Amniotic stem cell (primary cell): Measurements from ENCODE around the gene DPP4.
"Not testable (repeated sequence)": the region's sequence is repeated elsewhere in the genome, so short reads cannot be mapped to it uniquely, and the experiment has no call there.

ENCODE experiments used
- DNase-seq: peaks from one replicate; lab custom pipeline; 2025; lab: John Stamatoyannopoulos, UW

DPP4 gene

DNA sequence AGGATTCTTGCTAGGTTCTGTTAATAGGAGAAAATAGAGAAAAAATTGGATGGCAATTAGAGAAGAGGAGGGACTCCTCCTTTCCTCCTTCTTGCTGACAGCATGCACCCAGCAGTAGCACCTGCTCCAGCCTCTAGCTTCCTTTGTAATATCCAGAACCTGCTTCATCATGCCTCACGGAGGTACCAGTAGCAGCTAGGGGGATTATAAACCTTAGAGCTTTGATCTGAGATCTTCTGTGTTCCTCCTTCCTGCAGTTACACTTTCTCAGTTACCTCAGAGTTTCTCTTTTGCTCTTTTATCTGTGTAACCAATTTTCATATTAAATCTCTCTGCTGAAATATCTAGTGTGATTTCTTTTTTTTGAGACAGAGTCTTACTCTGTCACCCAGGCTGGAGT, 16.6 kb downstream of the DPP4 start:
- no peak for DNase-seq

DNA sequence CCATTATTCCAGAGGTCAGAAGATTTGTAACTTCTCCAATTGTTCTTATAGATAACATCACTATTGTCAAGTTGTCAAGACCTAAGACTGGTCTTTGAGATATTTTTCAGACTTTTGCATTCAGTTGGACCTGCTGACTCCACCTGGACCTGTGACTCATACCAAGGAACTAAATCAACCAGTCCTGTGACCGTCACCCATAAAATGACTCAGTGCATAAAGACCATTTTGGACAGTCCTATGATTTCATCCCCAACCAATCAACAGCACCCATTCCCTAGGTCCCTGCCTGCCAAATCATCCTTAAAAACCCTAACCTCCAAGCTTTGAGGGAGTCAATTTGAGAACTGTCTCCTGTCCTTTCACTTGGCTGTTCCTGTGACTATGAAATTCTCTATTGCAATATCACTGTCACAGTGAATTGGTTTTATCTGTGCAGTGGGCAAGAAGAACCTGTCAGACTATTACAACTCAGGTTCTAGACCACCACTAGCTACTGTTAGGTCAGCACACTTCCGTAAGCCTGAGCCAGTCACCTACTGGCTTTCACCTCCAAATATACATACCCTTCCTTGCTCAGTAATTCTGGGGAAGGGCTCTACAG, 17.1 kb downstream of the DPP4 start:
- DNase-seq = no peak

DNA sequence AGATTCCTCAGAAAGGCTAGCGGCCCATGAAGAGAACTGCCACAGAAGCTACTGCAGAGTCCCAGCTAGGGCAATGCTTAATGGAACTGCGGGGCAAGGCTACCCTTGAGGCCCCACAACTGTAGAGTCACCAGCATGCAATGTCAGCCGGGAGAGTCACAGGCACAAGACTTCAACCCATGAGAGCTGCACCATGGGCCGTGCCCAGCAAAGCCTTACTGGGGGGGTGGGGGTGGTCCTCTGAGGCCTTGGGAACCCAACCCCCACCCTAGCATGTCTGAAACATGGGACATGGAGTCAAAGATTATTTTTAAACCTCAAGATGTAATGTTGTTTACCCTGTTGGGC, 20.2 kb downstream of the DPP4 start:
- DNase-seq = no peak

DNA sequence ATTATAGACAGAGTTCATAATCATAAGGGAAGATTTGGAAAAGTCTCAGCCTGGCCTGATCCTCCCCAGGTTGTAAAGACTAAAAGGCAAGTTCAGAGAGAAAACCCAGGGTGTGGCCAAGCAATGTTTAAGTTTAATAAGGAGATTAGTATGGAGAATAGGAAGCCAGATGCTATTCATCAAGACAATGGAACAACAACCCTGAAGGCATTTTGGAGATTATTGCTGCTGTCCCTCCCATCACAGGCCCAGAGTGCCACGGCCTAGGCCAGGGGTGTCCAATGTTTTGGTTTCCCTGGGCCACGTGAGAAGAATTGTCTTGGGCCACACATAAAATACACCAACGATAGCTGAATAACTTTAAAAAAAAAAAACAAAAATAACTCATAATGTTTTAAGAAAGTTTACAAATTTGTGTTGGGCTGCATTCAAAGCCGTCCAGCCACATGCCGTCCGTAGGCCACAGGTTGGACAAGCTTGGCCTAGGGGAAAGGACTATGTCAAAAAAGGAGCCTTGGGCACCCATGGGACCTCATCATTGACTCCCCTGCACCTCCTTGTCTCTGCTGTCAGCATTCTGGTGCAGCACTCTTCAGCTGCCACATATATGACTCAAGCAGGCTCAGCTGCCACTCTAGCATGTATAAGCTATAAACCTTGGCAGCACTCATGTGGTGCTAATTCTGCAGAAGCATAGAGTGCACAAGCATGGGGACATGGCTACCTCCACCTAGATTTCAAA, 20.8 kb downstream of the DPP4 start:
- DNase-seq = no peak

DNA sequence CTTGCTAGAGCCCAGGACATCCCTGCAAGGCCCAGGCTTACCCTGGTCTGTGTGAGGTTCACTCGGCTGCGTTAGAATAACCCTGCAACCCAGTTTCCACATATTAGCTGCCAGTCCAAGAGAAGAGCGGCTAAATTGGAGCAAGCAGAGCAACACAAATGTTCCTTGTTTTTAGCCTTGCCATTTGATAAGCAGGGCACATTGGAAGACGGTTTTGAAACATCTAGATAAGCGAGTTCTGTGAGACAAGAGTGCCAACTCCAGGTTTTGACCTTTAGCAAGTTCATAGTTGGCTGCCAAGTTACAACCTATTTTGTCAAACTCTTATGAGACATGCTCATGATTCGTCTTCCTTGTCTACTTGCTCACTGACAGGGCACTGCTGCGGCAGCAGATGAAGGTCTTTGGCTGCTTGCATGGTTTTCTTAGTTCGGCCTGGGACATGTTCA, 23.5 kb downstream of the DPP4 start:
- DNase-seq = no peak

DNA sequence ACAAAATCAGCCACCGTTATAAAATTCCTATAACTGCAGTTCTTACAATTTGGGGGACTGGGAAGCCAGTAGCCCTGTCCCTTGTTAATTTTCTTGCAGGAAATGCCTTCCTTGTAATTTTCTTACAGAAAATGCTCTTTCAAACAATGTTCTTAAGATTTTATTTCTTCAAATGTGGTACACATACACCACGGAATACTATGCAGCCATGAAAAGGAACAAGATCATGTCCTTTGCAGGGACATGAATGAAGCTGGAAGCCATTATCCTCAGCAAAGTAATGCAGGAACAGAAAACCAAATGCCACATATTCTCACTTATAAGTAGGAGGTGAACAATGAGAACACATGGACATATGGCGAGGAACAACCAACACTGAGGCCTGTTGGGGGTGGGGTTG, 24.9 kb downstream of the DPP4 start:
- DNase-seq = not testable (repeated sequence)

DNA sequence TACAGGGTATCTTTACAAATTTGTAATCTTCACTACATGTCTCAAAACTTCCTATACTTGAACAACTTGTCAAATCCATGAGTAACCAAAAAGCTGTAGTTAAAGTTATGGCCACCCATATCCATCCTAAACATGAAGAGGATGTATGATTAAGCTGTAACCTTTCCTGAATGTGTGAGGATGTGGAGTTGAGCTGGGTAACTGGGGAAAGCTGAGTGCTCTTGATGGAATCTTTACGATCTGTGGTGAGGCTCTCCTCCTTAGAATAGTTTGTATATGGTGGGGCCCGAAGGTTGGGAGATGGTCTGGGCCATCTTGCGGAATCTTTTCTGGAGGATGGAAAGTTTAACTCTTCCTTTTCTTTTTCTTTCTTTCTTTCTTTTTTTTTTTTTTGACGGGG, 29.4 kb downstream of the DPP4 start:
- DNase-seq = no peak

DNA sequence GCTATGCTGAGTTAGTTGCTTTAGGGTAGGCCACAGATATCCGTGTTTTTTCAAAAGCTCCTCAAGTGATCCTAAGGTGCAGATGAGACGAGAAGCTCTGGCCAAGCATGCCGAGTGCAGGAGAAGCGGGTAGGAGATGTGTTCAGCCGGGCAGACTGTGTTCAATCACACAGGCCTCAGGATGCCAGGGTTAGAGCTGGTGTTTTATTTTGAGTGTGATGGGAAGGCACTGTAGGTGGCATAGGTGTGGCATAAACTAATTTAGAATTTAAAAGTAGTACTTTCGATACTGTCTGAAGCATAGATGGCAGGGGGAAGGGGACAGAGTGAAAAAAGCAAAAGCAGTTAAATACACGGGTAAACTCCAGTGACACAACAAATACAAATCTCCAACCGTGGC, 30.9 kb downstream of the DPP4 start:
- DNase-seq = no peak

DNA sequence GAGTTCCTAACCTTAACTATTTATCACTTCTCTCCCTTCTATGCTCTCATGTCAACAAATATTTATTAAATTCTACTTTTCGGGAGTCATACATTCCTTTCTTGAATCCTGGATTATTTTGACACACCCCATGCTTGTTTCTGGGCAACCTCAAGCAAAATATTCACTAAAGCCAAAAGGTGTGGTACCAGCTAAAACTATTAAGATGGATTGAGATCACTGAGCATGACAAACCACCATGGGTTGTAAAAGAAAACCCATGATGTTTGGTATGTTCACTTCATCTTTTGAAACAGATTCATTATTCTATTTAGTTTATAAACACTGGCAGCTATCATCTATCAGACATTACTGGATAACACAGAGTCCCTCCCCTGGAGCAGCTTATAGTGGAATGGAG, 32.5 kb downstream of the DPP4 start:
- DNase-seq = no peak

DNA sequence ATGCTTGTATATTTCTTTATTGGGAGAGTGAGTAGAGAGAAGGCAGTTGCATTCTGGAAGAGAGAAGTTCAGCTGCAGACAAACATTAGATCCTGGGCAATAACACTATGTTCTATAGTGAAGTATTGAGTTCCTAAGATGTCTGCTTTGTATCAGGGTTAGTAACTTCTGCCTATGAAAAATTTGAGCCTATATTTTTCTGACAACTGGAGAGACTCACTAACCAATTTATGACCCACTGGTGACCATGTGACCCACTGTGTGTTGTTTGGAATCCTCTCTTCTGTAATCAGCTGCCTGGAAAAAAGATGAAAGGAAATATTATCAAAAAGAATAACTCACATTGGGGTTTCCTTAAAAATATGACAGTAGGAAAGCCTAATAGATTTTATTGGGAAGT, 35.3 kb downstream of the DPP4 start:
- DNase-seq = no peak

DNA sequence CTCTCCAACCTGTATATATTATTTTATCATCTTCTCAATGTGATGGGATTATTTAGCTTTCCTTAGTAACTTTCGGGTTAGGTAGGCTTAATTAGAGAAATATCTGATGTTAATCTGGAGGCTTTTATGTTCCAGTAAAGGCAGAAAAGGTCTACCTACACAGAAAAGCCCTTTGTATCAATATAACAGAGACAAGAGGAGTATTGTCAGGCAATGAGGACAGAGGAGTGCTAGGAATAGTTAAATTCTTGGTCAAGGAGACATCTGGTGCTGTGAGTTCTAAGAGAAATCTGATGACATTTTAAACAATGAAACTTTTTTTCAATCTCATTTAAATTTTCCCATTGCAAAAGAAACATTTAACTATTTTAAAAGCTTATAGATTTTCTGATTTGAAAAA, 36.1 kb downstream of the DPP4 start:
- no peak for DNase-seq

DNA sequence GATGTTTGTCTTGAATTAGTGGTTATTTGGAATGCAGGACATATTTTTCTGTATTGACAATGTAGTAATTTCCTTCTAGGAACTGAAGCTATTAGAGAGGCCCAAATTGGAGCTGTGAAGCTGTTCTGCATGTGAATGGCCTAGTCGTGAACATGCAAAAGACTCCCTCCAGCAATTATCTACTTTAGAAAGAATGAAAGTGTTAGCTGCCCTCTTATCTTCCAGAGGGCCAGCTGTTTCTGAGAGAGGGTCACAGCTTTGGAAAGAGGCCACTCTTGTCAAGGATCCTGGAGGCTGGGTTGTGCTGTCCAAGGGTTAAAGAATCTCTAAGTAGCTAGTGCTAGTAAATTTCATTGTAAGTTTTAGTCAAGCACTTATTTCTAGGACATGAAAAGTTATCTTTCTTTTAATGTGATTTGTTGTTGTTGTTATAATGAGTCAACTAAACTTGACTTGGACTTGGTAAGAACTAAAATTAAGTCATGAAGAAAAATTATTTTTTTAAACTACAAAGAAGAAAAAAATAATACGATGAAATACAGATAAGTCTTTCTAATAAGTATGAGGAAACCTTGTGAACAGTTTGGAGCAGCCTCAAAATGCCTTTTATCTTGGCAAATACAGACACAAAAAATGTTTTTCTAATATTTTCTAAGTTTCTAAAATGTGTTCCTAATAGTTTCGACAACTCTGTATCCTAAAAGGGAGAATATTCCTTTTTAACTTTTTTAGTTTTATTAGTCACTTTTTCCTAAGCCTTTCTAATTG, 36.8 kb downstream of the DPP4 start:
- DNase-seq = no peak

DNA sequence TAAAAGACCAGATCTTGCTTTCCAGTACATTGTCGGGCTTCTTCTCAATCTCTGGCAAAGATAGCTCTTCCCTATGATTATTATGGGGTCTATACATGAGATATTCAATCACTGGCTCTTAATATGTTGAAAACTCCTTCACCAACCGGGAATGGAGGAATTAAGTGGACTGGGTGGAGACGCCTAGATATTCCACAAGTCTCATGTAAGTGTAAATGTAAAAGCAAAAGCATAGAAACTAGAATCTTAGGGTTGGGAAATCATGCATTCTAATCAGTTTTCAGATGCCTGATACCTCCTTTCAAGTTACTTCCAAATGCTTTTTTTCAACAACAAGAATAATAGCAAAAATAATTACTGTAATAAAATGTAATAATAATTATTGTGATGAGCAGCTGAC, 38.0 kb downstream of the DPP4 start:
- no peak for DNase-seq

DNA sequence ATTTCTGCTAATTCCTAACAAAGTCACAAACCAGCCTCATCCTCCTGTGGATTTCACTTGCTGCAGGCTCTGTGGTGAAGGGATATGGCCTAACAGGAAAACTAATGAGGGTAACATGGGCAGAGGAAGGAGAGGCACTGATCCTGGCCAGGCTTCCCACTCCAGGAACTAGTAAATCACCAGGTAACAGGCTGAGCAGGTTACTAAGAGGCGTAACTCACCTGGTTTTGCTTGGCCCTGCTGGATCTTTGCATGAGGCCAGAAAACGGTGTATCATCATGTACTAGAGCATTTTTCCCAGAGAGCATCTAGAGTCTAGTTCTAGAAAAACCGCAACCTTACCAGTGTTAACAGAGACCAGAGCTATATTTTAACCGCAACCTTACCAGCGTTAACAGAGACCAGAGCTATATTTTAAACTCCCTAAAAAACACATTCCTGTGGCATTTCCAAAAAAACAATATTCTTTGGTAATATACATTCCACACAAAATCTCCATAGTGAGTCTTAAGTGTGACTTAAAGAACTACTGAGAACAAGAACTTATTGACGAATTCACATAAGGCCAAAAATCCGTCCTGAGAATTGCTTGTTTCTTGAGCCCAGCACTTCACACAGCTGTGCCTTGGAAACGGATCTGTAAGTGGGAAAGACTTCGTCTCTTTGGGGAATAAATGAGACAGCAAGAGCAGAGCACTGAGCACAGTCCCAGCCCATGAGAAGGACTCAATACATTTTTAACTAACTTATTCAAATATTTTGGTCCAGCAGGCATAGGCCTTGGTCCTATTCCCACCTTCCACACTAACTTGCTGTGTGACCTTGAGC, 43.4 kb downstream of the DPP4 start:
- DNase-seq = no peak

DNA sequence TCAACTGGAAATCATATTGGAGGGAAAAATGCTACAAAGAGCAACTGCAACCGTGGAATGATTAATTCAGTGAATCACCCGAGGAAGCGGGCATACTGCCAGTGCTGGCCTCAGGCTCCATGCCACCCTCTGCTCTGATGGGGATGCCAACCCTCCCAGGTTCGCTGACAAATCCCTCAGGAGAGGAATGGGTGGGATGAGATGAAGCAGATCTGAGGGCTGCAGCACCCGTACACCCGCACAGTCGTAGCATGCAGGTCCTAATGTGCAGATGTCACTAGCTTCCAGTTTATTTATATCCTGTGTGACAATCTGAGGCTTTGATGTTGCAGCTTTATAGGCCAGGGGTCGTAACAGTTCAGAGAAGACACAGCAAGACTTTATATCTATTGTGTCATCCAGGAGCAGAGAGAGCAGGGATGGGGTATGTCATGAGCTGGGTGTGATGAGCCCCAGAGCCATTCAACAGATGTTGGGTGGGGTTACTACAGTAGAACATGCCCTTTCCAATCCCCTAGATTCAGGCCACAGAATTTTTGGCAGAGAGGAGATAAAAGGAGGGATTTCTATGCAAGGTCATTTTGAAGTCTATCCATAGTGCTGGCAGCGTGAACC, 44.6 kb downstream of the DPP4 start:
- peak; percentile 46 for DNase-seq

DNA sequence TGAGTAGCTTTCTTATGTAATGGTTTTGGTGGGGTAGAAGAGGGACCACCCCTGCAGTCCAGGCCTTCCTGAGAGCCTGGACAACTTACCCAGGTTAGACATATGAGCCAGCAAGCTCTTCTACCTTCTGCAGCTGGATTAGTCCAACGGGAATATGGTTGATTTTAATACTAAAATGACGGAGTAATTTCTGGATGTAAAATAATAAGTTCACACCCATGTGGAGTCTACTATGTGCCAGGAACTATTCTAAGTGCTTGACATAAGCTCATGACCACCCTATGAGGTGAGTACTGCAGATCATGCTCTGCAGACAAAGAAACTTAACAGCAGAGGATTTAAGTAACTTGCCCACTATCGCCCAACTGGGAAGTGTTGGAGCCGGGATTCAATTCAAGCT, 45.5 kb downstream of the DPP4 start:
- DNase-seq = no peak

DNA sequence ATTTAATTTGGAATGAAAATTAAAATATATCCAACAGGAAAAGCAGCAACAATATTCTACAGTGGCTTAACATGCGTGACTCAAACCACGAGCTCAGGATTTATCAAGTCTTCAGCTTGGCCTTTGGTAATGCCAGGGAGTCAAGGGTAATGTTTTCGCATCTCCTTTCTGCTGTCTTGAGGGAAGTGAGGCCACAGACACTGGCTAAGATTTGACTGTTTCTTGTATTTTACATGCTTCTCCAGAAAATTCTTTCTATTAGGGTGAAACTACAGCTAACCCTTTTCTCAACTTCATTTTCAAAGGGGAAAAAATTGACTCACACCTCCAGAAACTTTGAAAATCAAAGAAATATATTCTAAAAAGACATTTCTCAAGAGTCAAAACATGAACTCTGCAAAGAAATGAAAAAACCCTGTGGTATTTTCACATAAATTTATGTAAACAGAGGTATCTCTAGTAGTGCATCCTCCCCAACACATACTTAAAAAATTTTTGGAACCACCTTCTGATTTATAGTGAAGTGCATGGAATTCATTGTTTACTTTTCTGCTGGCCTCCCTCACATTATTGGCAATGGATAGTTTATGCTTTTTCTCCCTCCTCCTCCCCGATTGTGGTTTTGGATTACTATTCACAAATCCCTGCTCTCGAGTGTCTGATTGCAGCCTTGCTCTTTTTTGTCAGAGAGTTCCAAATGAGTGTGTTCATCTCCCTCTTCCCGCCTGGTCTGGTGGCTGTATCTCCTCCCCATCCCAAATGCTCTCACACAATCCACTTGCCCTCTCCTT, 48.7 kb downstream of the DPP4 start:
- DNase-seq = no peak

DNA sequence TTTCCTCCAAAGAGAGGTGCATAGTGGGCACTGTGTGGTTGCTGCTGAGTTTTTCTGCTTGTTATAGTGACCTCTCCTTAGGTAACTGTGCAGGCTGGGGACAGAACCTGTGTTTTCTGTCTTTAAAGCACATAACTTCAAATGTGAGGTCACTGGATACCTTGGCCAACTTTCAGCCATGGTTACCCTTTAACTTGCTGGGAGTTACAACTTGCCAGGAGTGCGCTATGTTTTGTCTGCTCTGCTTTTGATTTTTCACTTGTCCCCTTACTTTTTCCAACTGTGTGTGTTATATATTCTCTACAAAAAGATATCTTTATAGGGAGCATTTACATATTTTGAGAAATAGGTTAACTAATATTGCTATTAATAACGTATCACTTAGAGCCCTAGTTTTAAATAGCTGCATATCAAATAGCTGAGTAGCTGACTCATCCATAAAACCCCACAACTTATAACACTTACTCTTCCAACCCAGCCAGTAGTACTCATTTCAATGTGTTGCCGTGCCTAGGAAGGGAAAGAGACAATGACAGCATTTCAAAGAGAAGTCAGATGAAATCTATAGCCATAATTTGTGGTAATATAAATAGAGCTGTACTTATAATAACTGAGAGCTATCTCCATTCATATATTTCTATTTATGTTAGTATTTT, 51.6 kb downstream of the DPP4 start:
- no peak for DNase-seq

DNA sequence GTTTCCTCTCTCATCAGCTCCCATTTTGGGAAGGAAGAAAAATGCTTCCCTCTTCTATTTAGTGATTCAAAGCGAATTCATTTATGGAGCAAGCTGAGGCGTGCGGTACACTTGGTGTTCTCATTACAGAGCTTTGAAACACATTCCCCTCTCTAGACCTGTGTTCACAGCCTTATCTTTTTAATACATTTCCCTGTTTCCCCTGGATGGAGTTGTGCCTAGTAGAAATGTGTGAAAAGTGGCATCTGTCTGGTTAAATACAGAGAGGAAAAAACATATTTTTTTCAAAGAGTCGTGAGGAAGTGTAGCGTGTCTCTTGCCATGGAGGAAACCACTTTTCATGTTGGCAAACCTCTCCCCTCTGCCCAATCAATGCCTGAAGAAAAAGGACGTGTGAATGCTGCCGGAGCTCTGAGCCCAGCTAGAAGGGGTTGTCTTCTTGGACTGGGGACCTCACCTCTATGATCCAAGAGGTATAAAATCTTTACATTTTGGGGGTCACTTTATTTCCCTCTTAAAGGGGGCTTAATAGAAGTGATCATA, 52.4 kb downstream of the DPP4 start:
- no peak for DNase-seq

DNA sequence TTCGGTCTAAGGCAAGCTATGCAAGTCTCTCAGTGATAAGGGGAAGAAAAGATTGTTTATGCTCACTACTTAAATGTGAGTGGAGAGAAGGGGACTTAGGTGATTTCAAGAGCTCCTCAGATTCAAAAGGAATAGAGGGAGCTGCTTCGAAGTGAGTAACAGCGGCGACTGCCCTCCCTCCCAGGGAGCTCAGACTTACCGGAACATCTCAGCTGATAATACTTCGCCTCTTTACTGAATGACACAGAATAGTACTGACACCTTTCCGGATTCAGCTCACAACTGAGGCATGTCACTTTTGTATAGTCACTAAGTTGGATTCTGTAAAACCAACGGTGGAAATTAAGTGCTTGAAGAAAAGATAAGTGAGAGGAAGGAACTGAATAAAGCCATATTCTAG, 55.5 kb downstream of the DPP4 start:
- DNase-seq = no peak
